ENCODE results near the gene BRD3OS. TPM values are rescaled to one million over a fixed set of nuclear protein-coding genes. Genes with fewer than 3 reads are reported as not detected.

BRD3OS gene
- total and polyA plus RNA-seq, 9 donors, result 14.5 to 28.1 (median 21.1) TPM

GRCh38 chr9:133982971-133983720 is 42.1 kb upstream of the BRD3OS start:
- H3K9me3 ChIP-seq, result no peaks in the 10 kb centered on the region
- H3K4me3 ChIP-seq, result no peak overlapping the region
- DNase-seq, result peak in 1 of 5 donors; percentile 27
- H3K27ac ChIP-seq, result no peak overlapping the region
- H3K27me3 ChIP-seq, result no peaks in the 10 kb centered on the region
- no peaks in the 10 kb centered on the region for H3K36me3 ChIP-seq
- TF ChIP-seq CTCF (IDR thresholded peaks at IDR 0.05), result no peak
- no peak for TF ChIP-seq EP300 (IDR thresholded peaks at IDR 0.05)
- no peak for TF ChIP-seq POLR2A (IDR thresholded peaks at IDR 0.05)
- intact Hi-C loops (cut with DNase I), result no loop called here
- 66 to 82% (median 80%) methylated on average over 25 of the region's 25 CpGs for WGBS, 3 donors
- H3K4me1 ChIP-seq (ENCODE audit: insufficient read depth), result peaks cover 11% of the 10 kb centered on the region

GRCh38 chr9:133986061-133986460 is 39.2 kb upstream of the BRD3OS start:
- H3K4me3 ChIP-seq, result no peak overlapping the region
- no peaks in the 10 kb centered on the region for H3K9me3 ChIP-seq
- no peaks in the 10 kb centered on the region for H3K36me3 ChIP-seq
- intact Hi-C loops (cut with DNase I), result no loop called here
- no peaks in the 10 kb centered on the region for H3K27me3 ChIP-seq
- DNase-seq, result no peak
- H3K27ac ChIP-seq, result no peak overlapping the region
- WGBS, 3 donors, result 74 to 89% (median 75%) methylated on average over 6 of the region's 6 CpGs
- peaks cover 2% of the 10 kb centered on the region for H3K4me1 ChIP-seq (ENCODE audit: insufficient read depth)
- TF ChIP-seq CTCF (IDR thresholded peaks at IDR 0.05), result no peak
- no peak for TF ChIP-seq EP300 (IDR thresholded peaks at IDR 0.05)
- TF ChIP-seq POLR2A (IDR thresholded peaks at IDR 0.05), result no peak

- no peaks in the 10 kb centered on the region for H3K27me3 ChIP-seq
- DNase-seq, result peak in 1 of 5 donors; percentile 14
- no peaks in the 10 kb centered on the region for H3K9me3 ChIP-seq
- no peaks in the 10 kb centered on the region for H3K36me3 ChIP-seq
- TF ChIP-seq CTCF (IDR thresholded peaks at IDR 0.05) (no peak), POLR2A (IDR thresholded peaks at IDR 0.05) (no peak), EP300 (IDR thresholded peaks at IDR 0.05) (no peak)
- H3K4me1 ChIP-seq (ENCODE audit: insufficient read depth), result peaks cover 2% of the 10 kb centered on the region
- intact Hi-C loops (cut with DNase I), result no loop called here
- no peak overlapping the region for H3K4me3 ChIP-seq
- no peak overlapping the region for H3K27ac ChIP-seq
- 88 to 92% (median 90%) methylated on average over 13 of the region's 13 CpGs for WGBS, 3 donors
Measured at GRCh38 chr9:133986774-133987445, 38.4 kb upstream of the BRD3OS start.

GRCh38 chr9:133987446-133987788 is 37.9 kb upstream of the BRD3OS start:
- Histone ChIP-seq H3K27ac (no peak overlapping the region), H3K4me3 (no peak overlapping the region), H3K36me3 (no peaks in the 10 kb centered on the region), H3K27me3 (no peaks in the 10 kb centered on the region), H3K9me3 (no peaks in the 10 kb centered on the region), H3K4me1 (ENCODE audit: insufficient read depth) (peaks cover 2% of the 10 kb centered on the region)
- peak in 1 of 5 donors; percentile 22 for DNase-seq
- WGBS, 3 donors, result 92 to 94% (median 92%) methylated on average over 14 of the region's 14 CpGs
- no peak for TF ChIP-seq EP300 (IDR thresholded peaks at IDR 0.05)
- no peak for TF ChIP-seq POLR2A (IDR thresholded peaks at IDR 0.05)
- no peak for TF ChIP-seq CTCF (IDR thresholded peaks at IDR 0.05)
- intact Hi-C loops (cut with DNase I), result no loop called here

All from ovary (tissue), 9 donors.